Thyroid gland (tissue), 4 donors: ENCODE data around the gene PAX4.

Source experiments
- POLR2A ChIP-seq, 2 donors: fragments of 450-650 bp; IDR thresholded peaks; one replicate each; pipeline ENCODE4 v1.6.1; 2017; ENCODE audit warnings: antibody characterized with exemption in 2 of 2, mild to moderate bottlenecking in 2 of 2, moderate library complexity in 1 of 2
- TF ChIP-seq, protein P1 (sequence below), 6 experiments: fragments of 200-600 bp in 3 of 6; fragments of 450-650 bp in 3 of 6; sonication (generic) in 3 of 6; IDR thresholded peaks; one replicate each; pipeline ENCODE4 v1.5.1; 2016 to 2019; ENCODE audit warnings: antibody characterized with exemption in 6 of 6, mild to moderate bottlenecking in 2 of 6, inconsistent platforms in 1 of 6, moderate library complexity in 1 of 6

- TF ChIP-seq, protein P1, sequence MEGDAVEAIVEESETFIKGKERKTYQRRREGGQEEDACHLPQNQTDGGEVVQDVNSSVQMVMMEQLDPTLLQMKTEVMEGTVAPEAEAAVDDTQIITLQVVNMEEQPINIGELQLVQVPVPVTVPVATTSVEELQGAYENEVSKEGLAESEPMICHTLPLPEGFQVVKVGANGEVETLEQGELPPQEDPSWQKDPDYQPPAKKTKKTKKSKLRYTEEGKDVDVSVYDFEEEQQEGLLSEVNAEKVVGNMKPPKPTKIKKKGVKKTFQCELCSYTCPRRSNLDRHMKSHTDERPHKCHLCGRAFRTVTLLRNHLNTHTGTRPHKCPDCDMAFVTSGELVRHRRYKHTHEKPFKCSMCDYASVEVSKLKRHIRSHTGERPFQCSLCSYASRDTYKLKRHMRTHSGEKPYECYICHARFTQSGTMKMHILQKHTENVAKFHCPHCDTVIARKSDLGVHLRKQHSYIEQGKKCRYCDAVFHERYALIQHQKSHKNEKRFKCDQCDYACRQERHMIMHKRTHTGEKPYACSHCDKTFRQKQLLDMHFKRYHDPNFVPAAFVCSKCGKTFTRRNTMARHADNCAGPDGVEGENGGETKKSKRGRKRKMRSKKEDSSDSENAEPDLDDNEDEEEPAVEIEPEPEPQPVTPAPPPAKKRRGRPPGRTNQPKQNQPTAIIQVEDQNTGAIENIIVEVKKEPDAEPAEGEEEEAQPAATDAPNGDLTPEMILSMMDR (IDR thresholded peaks at IDR 0.05), result no peak
- no peak for TF ChIP-seq POLR2A (IDR thresholded peaks at IDR 0.05)
These were observed 35.5 kb upstream of the PAX4 start for GRCh38 chr7:127653396-127653795.
